Globus pallidus (tissue), 1 donor: ENCODE measurements around the gene KHSRP.

Source experiments
- DNase-seq: peaks from one replicate; pipeline ENCODE4 v3.0.0-alpha.2; 2015; ENCODE audit warnings: low spot score

Gene KHSRP

GRCh38 chr19:6392221-6393073, 32.2 kb downstream of the KHSRP start:
- no peak for DNase-seq

- DNase-seq = no peak
Observed at GRCh38 chr19:6387372-6387771, 37.2 kb downstream of the KHSRP start.

GRCh38 chr19:6384381-6384780, 40.2 kb downstream of the KHSRP start:
- DNase-seq = no peak

- no peak for DNase-seq
Observed at GRCh38 chr19:6383188-6383587, 41.4 kb downstream of the KHSRP start.

GRCh38 chr19:6381030-6381750, 43.4 kb downstream of the KHSRP start:
- DNase-seq = no peak

GRCh38 chr19:6379744-6380143, 44.9 kb downstream of the KHSRP start:
- DNase-seq = no peak

- DNase-seq = no peak
Observed at GRCh38 chr19:6378486-6378885, 46.1 kb downstream of the KHSRP start.

GRCh38 chr19:6378041-6378440, 46.6 kb downstream of the KHSRP start:
- DNase-seq = no peak

- DNase-seq = no peak
Observed at GRCh38 chr19:6376512-6377190, 48.0 kb downstream of the KHSRP start.

- no peak for DNase-seq
Observed at GRCh38 chr19:6375411-6376010, 49.1 kb downstream of the KHSRP start, which contains the start of gene PSPN. Gene PSPN (minus strand): TSS chr19:6375933. CDS start chr19:6375849, 84 bp downstream.

- DNase-seq = no peak
Observed at GRCh38 chr19:6374711-6375410, 49.8 kb downstream of the KHSRP start.

GRCh38 chr19:6374161-6374709, 50.4 kb downstream of the KHSRP start:
- no peak for DNase-seq

GRCh38 chr19:6373813-6374108, 50.9 kb downstream of the KHSRP start:
- DNase-seq = no peak

- DNase-seq = peak; percentile 97
Observed at GRCh38 chr19:6373096-6373812, 51.4 kb downstream of the KHSRP start.

- DNase-seq = peak; percentile 100
Observed at GRCh38 chr19:6372594-6373095, 52.0 kb downstream of the KHSRP start, which contains the start of gene ALKBH7. Gene ALKBH7 (plus strand): TSS chr19:6372794. CDS start chr19:6372821, 27 bp downstream.

- DNase-seq = no peak
Observed at GRCh38 chr19:6364353-6364752, 60.3 kb downstream of the KHSRP start.
